Fibroblast of pulmonary artery (primary cell): ENCODE data around the gene CAD.

Source experiments
- DNase-seq: peaks from one replicate; pipeline ENCODE4 v3.0.0-alpha.2; 2010; ENCODE audit warnings: low read depth
- H3K4me3 ChIP-seq: replicated peaks from 2 replicates; pipeline ENCODE4 v1.5.1; 2011; ENCODE audit warnings: low read depth, mild to moderate bottlenecking, control low read depth, low read length, moderate library complexity
- TF ChIP-seq, protein P1 (sequence below): IDR thresholded peaks from 2 replicates; pipeline ENCODE4 v1.5.1; 2011; ENCODE audit warnings: mild to moderate bottlenecking, control low read depth, low read length, inconsistent platforms; ENCODE audit errors: missing control alignments

CAD gene

DNA sequence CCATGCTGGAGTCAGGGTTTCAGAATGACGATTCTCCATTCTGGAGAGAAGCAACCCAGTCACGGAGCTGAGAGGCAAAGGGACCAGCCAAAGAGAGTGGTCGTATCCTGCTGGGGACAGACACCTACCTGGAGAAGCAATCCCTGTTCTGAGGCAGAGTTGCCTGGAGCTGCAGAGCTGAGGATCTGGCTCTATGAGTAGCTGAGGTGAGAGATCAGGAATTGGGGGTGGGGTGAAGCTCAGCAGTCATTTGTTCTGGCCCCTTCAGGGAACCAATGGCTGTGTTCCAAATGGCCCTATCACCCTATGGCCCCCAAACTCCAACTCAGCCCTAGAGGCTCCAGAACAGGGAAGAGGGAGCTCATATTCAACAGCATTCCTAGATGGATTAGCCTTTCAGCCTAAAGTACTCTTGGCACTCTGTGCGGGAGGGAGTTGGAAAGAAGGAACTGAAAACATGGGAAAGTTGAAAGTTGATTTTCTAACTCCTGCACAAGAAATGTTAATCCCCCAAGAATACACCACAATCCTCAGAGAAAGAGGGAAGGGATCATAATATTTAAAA is 8.6 kb upstream of the CAD start:
- TF ChIP-seq, protein P1, sequence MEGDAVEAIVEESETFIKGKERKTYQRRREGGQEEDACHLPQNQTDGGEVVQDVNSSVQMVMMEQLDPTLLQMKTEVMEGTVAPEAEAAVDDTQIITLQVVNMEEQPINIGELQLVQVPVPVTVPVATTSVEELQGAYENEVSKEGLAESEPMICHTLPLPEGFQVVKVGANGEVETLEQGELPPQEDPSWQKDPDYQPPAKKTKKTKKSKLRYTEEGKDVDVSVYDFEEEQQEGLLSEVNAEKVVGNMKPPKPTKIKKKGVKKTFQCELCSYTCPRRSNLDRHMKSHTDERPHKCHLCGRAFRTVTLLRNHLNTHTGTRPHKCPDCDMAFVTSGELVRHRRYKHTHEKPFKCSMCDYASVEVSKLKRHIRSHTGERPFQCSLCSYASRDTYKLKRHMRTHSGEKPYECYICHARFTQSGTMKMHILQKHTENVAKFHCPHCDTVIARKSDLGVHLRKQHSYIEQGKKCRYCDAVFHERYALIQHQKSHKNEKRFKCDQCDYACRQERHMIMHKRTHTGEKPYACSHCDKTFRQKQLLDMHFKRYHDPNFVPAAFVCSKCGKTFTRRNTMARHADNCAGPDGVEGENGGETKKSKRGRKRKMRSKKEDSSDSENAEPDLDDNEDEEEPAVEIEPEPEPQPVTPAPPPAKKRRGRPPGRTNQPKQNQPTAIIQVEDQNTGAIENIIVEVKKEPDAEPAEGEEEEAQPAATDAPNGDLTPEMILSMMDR, result no peak
- DNase-seq, result no peak
- no peak overlapping the region for H3K4me3 ChIP-seq

DNA sequence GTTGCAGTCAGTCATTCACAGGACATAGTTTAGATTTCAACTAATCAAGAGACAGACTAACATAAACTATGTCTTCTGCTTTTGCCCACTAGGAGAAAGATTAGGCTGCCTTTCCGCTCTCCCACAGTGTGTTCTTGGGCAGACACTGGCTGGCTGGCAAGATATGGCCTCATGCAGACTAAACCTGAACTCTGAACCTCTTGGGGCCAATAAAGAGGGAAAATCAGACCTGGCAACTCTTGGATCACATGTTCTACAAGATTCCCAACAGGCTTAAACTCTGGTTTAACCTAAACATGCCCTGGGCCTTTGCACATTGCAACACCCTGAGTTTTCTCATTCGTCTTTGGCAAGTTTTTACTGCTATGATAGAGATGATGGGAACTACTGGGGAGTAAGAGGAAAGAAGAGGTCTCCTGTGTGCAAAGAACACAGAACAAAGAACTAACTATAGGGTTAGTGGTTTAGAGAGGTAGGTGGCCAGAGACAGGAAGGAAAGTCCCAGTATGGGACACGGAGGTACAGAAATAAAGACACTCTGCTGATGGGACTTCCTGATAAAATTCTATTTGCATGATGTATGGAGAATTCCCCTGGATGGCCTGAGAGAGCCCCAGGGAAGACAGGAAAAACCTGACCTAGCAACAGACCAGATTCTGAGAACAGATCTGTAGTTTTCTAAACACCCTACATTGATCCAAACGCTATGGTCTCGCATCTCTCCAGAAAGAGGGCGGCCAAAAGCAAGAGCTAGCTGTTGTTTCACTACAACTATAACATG is 7.4 kb upstream of the CAD start:
- TF ChIP-seq, protein P1, result no peak
- H3K4me3 ChIP-seq, result no peak overlapping the region

DNA sequence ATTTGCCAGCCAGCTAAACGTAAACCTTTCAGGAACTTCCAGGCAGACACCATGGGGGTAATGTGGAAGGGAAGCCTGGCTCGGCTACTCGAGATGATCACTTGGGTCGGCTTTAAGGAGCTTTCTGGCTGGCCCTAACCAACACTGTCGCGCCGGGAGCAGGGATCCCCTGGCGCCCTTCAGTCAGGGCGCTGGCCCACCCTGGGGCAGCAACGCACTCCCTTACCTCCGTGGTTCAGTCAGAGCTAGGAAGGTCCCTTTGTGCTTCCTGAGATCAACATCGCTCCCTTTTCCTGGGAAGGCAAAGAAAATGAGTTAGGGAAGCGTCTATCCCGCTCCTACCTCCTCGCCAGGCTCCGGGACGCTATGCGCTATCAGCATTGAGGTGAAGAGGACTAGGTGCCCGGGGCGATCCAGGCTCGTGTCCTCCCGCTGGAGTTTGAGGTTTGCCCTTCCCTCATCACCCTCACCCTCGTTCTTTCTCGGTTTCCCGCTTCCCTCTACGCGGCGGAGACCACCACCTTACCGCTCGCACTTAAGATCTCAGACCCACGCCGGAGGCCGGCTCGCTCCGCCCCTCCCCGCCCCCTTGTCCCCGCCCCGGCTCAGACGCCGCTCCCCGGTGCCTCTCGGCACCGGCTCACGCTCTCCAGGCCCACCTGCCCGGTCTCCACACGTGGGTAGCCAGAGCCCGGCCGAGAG is 5.8 kb upstream of the CAD start:
- peak overlapping the region; percentile 86 for H3K4me3 ChIP-seq
- TF ChIP-seq, protein P1, result no peak
- no peak for DNase-seq

More for the DNA sequence above, 7.4 kb upstream of the CAD start:
- peak; percentile 5 for DNase-seq

DNA sequence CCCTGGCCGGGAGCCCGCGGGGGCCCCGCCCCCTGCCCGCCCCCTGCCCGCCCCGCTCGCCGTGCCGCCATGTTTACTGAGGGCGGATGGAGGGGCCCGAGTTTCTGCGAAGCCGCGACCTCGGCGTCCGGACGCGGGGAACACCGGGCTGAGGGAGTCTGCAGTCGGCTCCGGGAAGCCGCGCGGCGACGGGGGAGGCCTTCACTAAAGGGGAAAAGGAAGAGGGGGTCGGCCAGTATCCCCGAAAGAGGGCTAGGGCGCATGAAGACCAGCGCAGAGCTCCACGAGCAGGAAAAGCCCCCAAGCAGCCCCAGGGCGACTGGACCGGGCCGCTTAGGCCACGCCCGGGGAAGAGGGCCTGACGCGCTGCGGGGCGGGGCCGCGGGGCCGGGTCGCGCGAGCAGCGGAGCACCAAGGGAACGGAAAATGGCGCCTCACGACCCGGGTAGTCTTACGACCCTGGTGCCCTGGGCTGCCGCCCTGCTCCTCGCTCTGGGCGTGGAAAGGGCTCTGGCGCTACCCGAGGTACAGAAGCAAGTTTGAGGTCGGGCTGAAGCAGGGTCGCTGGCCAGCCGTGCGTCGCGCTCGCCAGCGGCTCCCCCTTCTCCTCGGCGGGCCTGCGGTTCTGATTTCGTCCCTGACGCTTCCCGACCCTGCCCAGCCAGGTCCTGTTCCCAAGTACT is 5.1 kb upstream of the CAD start, which contains the start of the genes ATRAID and SLC5A6:
ATRAID (plus strand) TSS at position 99 of the 683 bp plus-strand sequence; CDS start at position 427, 328 bp downstream.
SLC5A6 (minus strand) TSS at position 326 of the 683 bp plus-strand sequence. CDS start 4,618 bp downstream, outside the sequence.
- peak; percentile 86 for DNase-seq
- TF ChIP-seq, protein P1, result no peak
- H3K4me3 ChIP-seq, result peak within 1 kb of the TSS; percentile 86

DNA sequence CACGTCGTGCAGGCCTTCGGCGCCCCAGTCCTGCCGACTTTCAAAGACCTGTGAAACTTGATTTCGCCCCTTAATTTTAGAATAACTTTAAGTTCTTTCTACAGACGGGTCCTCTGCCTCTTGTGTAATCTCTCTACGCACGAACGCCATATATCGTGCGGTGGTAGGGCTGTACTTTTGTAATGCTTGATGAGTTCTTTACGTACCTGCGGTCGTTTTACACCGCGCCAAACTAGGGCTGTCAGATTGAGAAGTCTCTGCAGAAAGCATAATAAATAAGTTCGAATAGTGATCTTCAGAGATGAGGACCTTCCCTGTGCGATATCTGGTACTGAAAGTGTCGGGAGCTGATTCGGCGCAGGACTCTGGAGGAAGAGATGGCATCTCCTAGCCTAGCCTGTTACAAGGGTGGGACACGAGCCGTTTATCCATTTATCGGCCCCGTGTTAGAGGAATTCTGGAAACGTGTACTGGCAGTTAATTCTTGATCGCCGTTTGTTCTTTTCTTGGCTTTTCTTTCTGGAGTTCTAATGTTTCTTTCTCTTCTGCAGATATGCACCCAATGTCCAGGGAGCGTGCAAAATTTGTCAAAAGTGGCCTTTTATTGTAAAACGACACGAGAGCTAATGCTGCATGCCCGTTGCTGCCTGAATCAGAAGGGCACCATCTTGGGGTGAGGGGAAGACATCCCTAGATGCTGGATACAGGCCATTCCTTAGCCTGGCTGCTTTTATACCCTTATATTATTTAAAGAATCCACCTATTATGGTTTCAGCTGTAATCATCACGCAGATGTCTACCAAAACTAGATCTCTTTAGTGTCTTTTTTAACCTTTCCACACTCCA is 4.3 kb upstream of the CAD start:
- H3K4me3 ChIP-seq, result peak overlapping the region; percentile 86
- DNase-seq, result peak; percentile 74
- TF ChIP-seq, protein P1, result no peak

DNA sequence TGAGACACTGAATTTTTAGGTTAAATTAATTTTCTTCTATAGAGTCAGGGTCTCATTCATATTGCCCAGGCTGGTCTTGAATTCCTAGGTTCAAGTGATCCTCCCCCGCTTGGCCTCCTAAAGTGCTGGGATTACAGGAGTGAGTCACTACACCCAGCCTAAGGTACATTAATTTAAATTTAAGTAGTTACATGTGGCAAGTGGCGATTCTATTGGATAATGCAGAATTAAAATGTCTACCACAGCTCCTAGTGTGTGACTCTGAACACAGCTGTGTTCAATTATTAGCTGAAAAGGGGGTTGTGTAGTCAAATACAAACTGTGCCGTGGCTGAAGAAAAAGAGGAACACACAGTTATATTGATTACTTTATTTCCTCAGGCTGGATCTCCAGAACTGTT is 2.2 kb upstream of the CAD start:
- TF ChIP-seq, protein P1, result no peak
- no peak for DNase-seq
- H3K4me3 ChIP-seq, result no peak overlapping the region
